ENCODE data around the gene PPP1R3C. TPM values are rescaled to one million over a fixed set of nuclear protein-coding genes. Genes with fewer than 3 reads are reported as not detected.
A peak's percentile ranks its signal among the peaks of the same experiment; 100 is the strongest.

The PPP1R3C gene
- 4.2 and 7.9 TPM in 2 replicates for total RNA-seq (2014; rRNA removed; shearing (Covaris generic))

DNA sequence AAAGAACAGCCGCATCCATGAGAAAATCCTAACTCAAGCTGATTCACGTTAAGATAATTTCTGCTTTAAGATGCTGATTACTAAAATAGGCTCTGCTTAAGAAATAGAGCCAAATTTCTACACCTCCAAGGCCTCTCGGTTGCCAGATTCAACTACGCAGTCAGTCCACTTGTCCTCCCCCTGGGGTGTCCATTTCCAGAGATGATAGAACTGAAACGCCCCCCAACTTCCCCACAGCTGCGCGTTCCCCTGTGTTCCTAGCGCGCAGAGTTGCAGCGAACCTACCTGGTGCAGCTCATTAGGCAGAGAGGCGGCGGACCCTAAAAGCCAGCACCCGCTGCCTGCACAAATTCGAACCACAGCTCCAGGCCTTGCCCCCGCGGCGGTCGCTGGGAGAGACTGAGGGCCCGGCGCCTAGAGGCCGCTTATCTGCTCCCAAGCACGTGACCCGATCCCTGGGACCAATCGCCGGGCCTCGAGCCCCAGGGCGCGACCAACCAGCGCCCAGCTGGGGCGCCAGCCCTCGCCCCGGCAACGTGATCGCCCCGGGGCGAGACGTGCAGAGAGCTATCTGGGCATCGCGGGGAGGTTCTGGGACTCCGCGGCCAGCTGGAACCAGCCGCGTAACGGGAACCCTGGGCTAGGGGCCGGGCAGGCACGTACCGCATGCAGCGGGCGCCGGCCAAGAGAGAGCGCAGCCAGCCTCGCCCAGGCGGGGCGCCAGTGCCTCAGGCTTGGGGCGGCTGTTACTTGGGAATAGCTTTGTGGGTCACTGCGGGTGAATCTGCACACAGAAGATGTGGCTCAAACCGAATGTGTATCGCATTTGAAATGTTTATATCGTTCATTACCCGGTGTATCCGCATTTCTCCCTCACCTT is at the start of gene PPP1R3C:
TSS of gene PPP1R3C (minus strand) at position 401 of the 880 bp plus-strand sequence. CDS start at position 299, 102 bp downstream.
- in situ Hi-C loops (cut with HindIII; ENCODE audit: low sequenced_read_pairs): no loop called here
- peak; percentile 91 for DNase-seq (ENCODE audit: low spot score)

DNA sequence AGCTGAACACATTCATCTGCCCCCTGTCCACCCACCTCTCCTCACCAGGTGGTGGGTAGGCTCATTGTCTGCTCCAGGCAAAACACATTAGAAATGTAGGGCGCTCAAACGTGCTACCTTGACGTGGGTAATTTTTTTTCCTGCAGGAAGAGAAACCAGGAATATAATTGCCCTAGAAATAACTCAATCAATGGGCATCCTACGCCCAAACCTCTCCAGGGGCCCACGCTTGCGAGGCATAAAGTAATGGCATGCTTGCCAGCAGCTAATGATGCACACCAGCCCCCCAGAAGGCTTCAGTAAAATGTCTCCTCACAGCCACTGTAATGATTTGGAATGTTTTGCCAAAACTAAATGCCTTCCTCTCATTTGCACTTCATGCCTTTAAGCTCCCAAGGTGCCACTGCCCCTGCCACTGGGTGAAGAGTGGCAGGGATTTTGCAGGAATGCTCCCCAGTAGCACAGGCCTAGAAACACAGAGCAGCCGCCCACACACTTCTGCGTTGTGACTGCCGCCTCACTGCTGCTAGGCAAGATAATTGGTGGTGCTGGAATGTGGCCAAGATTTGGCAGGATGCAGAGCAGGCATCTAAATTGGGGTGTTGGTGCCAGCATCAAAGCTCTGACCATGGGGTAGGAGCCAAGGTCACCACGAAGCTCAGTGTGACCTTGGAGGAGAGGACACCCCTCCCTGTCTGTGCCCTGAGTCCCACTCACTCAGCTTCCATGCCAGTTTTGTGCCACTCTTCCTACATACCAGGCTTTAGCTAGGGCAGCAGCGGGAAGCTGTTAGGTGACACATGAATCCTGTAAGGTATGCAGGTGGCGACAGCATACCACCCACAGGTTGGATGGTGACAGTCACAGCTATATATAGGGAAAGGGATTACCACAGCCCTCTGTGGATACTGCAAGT is 48.7 kb upstream of the PPP1R3C start:
- DNase-seq (ENCODE audit: low spot score): peak; percentile 75
- in situ Hi-C loops (cut with HindIII; ENCODE audit: low sequenced_read_pairs): no loop called here

DNA sequence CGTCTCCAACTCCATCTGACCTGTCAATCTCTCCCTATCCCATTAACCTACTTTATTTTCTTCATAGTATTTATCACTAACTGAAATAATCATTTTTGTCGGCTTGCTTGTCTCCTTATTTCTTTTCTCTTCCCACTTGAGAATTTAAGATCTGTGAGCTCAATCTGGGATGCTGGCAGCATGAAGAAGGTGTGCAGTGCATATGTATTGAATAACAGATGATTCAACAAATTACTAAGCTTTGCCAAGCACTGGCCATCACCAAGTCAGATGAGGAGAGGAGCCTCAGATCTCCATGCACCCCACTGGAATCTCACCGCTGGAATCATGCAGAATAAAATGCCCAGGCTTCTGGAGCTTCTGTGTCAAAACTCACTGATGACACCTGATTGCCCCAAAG is 47.6 kb upstream of the PPP1R3C start:
- in situ Hi-C loops (cut with HindIII; ENCODE audit: low sequenced_read_pairs): no loop called here
- no peak for DNase-seq (ENCODE audit: low spot score)

DNA sequence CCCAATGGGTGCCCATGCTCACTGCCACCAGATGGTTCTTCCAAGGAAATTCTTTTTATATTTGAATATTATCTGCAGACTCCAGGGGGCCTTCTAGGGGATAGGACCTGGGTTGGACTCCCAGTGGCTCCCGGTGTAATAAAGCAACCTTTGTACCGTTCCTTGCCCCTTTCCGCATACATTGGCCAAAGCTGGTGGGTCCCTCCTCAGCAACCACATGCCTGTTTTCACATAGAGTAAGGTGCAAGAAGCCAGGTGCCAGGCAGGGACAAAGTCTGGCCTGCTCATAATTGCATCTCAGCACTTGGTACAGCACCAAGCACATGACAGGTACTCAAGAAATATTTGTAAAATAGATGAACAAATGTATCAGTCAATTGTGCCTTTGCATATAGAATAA is 46.4 kb upstream of the PPP1R3C start:
- in situ Hi-C loops (cut with HindIII; ENCODE audit: low sequenced_read_pairs): no loop called here
- no peak for DNase-seq (ENCODE audit: low spot score)

DNA sequence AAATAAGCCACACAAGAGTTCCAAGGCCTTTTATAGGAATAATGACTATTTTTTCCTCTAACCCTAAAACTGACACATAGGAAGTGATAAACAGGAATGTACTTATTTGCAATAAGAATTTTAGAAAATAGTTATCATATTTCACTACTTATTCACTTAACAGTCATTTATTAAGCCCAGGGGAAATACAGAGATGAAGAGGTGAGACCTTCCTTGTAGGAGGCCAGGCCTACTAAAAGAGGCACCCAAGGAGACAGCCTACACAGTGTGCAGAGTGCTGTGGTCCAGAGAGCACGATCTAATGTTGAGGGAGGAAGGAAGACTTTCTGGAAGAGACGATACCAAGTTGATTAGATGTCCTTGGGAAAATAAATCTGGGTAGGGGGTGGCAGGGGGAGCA is 45.0 kb upstream of the PPP1R3C start:
- in situ Hi-C loops (cut with HindIII; ENCODE audit: low sequenced_read_pairs): no loop called here
- no peak for DNase-seq (ENCODE audit: low spot score)

DNA sequence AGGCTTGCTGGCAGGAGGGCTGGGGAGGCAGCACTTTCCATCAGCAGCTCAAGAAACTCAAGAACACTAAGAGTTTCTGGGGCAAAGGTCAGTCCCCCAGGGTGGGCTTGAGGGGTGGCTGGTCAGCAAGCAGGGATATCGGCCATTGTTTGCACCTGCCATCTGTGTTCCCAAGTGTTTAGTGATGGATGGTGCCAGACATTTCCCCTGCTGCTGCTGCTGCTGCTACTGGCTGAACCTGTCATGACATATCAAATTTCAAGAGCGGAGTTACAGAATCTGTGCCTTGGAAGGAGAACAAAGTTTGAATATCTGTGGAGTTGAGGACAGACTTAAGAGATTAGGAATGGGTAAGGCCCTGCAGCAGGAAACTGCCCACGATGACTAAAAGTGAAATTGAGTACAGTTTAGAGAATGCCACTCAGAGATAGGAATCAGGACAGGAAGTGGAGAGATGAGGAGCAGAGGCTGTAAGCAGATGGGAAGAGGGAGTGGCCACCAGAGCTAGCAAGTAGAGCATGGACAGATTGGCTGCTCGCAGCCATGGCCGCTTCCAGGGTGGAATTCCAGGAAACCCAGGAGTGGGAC is 39.2 kb upstream of the PPP1R3C start:
- no peak for DNase-seq (ENCODE audit: low spot score)
- in situ Hi-C loops (cut with HindIII; ENCODE audit: low sequenced_read_pairs): no loop called here

DNA sequence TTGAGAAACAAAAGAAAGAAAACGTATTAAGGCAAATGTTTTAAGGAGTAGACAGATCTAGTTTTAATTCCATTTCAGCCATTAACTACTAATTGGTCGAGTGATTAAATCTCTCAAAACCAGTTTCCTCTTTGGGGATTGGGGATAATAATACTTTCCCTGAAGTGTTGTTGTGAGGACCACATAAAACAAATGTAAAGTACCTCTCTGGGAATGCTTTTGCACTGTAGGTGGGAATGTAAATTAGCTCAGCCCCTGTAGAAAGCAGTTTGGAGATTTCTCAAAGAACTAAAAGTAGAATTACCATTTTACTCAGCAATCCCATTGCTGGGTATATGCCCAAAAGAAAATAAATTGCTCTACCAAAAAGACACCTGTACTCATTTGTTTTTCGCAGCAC is 36.0 kb upstream of the PPP1R3C start:
- in situ Hi-C loops (cut with HindIII; ENCODE audit: low sequenced_read_pairs): no loop called here

DNA sequence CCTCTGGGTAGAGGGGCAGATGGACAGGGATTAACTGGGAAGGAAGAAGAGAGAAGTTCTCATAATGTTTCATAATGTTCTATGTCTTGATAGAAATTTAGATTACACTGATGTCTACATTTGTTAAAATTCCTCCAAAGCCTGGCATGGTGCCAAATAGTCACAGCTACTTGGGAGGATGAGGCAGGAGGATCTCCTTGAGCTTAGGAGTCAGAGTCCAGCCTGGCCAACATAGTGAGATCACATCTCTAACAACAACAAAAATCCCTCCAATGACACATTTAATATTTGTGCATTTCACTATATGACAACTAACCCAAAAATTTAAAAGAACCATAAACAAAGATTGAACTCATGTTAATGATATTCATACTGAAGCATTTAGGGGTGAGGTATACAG is 33.0 kb upstream of the PPP1R3C start:
- DNase-seq (ENCODE audit: low spot score): no peak
- in situ Hi-C loops (cut with HindIII; ENCODE audit: low sequenced_read_pairs): no loop called here

More for the DNA sequence above, 36.0 kb upstream of the PPP1R3C start:
- DNase-seq (ENCODE audit: low spot score): no peak

DNA sequence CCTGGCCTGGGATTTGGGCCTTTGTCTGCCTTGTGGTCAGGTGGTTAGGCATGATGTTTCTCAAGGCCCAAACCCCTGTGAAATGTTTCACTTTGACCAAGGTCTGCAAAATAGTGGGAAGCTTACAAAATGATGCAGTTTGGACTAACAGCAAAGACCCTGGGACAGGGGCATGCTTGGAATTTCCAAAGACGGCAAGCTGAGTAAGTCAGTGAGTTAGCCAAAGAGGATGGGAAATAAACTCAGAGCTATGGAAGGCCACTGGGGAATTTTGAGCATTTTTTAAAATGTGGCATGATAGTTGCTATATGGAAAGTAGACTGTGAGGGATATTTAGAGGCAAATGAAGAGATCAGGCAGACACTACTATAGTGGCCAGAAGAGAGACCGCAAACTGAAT is 31.6 kb upstream of the PPP1R3C start:
- in situ Hi-C loops (cut with HindIII; ENCODE audit: low sequenced_read_pairs): no loop called here
- no peak for DNase-seq (ENCODE audit: low spot score)

DNA sequence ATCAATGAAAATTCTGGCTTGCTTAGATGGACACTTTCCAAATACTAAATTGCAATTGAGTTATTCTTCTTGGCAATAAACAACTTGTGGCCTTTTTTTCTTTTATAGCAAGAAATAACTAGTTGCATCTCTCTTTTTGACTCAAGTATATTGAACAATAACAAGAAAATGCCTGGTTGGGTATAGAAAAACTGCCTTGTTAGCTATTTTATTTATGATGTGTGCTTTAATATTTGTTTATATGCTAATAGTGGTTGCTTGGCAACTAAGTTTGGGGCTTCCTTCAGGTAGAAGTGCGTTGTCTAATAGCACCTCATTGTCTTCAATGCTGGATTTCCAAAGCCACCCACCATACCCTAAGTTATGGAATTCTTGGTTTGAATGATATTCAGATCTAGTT is 30.1 kb upstream of the PPP1R3C start:
- in situ Hi-C loops (cut with HindIII; ENCODE audit: low sequenced_read_pairs): no loop called here
- DNase-seq (ENCODE audit: low spot score): no peak

DNA sequence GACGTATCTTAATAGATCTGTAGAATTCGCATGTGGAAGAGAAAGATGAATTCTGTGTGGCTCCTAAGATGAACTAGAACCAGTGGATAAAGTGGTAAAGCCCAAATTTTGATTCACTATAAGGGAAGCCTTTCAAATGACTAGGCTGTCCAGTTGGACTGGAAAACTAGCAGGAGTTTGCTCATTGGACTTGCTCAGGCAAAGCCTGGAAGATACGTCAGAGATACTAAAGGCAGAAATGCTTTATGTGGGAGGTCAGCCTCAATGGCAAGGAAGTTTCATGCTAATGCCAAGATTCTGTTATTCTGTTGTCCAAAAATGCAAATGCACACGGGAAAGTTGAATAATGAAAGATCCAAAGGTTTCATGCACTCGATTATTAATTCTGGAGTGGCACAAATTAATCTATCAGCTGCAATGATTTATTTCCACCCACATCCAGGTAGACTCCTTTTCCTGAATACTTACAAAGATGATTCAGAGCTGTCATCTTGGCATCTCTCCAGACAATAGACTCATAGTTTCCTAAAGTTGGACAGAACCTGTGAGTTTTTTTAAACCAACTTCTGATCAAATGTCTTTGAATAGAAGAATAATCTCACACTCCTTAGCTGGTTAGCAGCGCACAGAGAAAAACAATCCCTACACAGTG is 20.5 kb upstream of the PPP1R3C start:
- in situ Hi-C loops (cut with HindIII; ENCODE audit: low sequenced_read_pairs): no loop called here
- no peak for DNase-seq (ENCODE audit: low spot score)

DNA sequence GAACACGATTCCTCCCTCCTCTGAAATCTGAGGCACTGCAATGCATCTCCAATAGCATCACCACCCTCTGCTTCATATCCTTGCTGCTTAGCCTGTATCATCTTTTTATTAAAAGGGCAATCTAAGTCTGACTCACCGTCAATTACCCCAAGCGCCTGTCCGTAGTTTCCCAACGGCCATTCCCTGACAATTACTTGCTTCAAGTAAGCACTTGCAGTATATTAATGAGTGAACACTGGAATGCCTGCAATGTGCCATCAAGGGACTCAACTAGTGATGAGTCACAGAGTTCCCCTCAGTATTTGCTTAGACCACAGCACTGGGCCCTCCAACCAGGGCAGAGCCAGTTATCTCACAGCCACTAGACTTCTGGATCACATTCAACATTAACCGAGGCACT is 19.5 kb upstream of the PPP1R3C start:
- in situ Hi-C loops (cut with HindIII; ENCODE audit: low sequenced_read_pairs): no loop called here
- no peak for DNase-seq (ENCODE audit: low spot score)

DNA sequence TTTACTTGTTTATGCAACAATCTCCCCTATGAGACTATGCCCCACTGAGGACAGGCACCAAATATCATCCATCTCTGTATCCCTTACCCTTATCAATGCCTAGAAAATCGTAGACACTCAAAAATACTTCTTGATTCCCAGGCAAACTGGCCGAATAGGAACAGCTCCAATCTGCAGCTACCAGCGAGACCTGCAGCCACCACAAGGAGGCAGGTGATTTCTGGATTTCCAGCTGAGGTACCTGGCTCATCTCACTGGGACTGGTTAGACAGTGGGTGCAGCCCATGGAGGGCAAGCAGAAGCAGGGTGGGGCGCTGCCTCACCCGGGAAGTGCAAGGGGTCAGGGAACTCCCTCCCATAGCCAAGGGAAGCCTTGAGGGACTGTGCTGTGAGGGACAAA is 10.8 kb upstream of the PPP1R3C start:
- no peak for DNase-seq (ENCODE audit: low spot score)
- in situ Hi-C loops (cut with HindIII; ENCODE audit: low sequenced_read_pairs): no loop called here

DNA sequence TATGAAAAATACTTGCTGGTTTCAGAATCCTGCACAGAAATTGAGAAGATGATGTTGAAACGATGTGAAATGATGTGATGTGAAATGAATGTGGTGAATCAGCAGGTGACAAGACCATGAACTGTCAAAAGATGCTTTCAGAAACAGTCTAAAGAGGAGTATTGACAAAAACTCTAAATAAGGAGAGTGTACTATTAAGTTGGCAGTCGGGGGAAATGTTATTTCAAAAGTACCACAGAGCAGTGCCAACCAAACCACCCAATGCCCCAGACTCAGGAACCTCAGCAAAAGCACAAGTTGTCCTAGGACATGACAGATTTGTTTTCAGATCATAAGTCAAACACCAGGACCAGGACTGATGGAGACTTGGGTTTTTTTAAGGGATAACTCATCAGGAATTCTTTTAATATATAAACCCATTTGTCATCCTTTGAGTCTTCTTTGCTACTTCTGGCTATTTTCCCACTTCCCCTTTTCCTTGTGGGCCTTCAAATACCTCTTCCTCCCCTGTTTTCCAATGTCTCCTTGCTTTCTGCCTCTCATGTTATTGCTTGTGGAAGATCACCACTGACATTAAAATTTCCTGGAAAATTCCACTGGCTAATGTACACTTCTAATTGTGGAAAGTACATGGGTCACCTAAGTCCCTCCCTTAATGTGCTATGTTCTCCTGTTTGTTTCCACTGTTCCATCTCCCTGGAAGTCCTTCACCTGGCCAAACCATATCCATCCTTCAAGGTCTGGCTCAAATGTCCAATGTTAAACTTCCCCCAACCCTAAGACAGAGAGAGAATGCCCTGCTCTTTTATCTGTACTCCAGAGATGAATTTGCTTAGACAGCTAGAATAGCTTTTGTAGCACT is 10.2 kb upstream of the PPP1R3C start:
- in situ Hi-C loops (cut with HindIII; ENCODE audit: low sequenced_read_pairs): no loop called here
- DNase-seq (ENCODE audit: low spot score): no peak

DNA sequence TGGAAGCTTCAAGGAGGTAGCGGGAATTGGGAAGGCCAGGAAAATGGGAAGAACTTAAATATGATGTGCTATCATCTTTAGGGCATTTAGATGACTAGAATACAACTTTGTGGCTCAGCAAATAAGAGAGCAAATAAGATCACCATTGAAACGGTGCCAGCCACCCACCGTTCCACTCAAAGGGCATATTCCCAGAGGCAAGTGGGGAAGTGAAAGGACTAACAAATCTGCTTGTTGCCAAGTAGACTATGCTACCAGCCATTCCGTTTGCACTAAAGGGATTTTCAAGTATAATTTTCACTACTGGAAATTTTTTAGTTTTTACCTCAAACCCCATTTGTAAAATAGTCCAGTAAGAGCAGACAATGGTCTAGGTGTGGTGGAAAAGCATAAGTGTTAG is 4.0 kb upstream of the PPP1R3C start:
- in situ Hi-C loops (cut with HindIII; ENCODE audit: low sequenced_read_pairs): no loop called here
- DNase-seq (ENCODE audit: low spot score): no peak

DNA sequence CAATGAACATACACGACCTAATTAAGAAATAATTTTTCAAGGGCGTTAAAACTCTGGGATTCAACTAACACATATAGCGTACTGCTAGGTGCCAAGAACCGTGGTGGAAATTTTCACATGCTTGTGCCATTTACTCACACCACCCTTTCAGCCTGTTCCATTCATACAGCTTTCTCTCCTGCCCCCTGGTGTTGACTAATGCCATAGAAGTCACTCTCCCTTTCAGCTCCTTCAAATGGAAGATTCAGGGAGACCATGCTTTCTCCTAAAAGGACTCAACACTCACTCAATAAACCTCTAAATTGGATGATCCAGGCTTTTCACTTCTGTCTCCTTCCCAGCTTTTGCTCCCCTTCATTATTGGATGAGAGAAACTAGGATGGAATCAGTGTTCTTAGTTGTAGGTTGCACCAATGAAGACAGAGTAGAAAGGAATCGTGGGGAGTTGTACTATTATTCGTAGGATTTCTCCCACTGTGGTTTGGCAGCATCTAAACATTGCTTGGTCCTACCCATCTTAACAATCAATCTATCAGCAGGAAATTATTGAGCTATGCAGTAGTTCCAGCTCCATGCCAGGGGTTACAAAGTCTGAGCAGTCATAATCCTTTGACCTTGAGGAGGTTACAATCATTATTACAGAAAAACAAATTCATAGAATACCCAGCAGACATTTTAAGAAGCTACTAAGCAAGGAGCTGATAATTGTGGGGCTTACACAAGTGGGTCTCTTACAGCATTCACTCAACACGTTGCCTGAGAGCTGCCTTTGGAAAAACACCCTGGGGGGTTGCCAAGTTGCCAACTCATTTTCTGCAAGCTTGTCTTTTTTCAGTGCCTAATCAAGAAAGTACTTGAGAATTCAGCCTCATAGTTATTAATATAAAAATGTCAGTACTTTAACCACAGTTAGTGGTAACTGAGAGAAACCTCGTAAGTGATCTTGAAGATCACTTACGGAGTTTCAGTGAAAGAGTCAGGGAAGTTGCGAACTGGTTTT is 2.8 kb upstream of the PPP1R3C start:
- in situ Hi-C loops (cut with HindIII; ENCODE audit: low sequenced_read_pairs): no loop called here

DNA sequence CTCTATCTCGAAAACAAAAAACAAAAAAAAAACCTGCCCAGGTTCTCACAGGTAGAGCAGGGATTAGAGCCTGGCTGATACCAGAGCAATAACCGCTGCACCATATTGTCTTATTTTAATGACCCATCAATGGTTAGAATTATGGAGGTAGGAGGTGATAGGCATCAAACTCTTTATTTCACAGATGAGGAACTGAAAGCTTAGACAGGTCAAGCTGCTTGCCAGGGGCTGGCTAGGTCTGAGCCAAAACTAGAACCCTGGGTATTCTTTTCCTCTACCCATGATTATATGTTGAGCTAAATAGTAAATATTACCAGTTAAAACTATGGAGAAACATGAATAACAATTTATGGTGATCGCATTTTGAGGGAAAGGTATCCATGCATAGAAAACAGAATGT is 2.0 kb upstream of the PPP1R3C start:
- in situ Hi-C loops (cut with HindIII; ENCODE audit: low sequenced_read_pairs): no loop called here
- no peak for DNase-seq (ENCODE audit: low spot score)

More for the DNA sequence above, 2.8 kb upstream of the PPP1R3C start:
- peak; percentile 77 for DNase-seq (ENCODE audit: low spot score)

All from G401 (cell line).